Activated B cell treated with CpG ODN at 0.5 μM for 24 hours (primary cell): ENCODE data around the gene FBXO38. TPM values are rescaled to one million over a fixed set of nuclear protein-coding genes. Genes with fewer than 3 reads are reported as not detected.

Source experiments
- ATAC-seq: fragments of 200-7000 bp; cut with Tn5 transposase; one replicate; pipeline ENCODE4 v1.10.0; 2021; ENCODE audit warnings: low read depth, mild to moderate bottlenecking, moderate library complexity
- CTCF ChIA-PET: fragments of 350-600 bp; sonication (Branson Sonifier 250); formaldehyde crosslinking; loops from one replicate; lab custom pipeline; 2021; ENCODE audit warnings: antibody characterized with exemption; lab: Charles Lee
- POLR2A ChIA-PET: fragments of 350-600 bp; sonication (Branson Sonifier 250); formaldehyde crosslinking; loops from one replicate; lab custom pipeline; 2021; ENCODE audit warnings: antibody characterized with exemption; lab: Charles Lee
- DNase-seq: peaks from one replicate; pipeline ENCODE4 v3.0.0; 2022
- H3K27ac Mint-ChIP-seq: one replicate; pipeline ENCODE4 v1.8.0; 2020; ENCODE audit warnings: mixed read lengths
- H3K27me3 Mint-ChIP-seq: one replicate; pipeline ENCODE4 v1.8.0; 2021; ENCODE audit warnings: mixed read lengths
- H3K36me3 Mint-ChIP-seq: one replicate; pipeline ENCODE4 v1.8.0; 2021; ENCODE audit warnings: low read depth, mixed read lengths
- H3K4me1 Mint-ChIP-seq: one replicate; pipeline ENCODE4 v1.8.0; 2021; ENCODE audit warnings: mixed read lengths
- H3K4me3 Mint-ChIP-seq: one replicate; pipeline ENCODE4 v1.8.0; 2020; ENCODE audit warnings: mild to moderate bottlenecking, mixed read lengths
- H3K9me3 Mint-ChIP-seq: one replicate; pipeline ENCODE4 v1.8.0; 2020; ENCODE audit warnings: mixed read lengths
- CTCF ChIP-seq: fragments of 200-600 bp; IDR thresholded peaks from one replicate; pipeline ENCODE4 v1.8.0; 2022; ENCODE audit warnings: antibody characterized with exemption, mild to moderate bottlenecking
- intact Hi-C: fragments of 100-400 bp; cut with micrococcal nuclease; formaldehyde crosslinking; loops from one replicate; pipeline ENCODE4 v1.15.1; 2024
- total RNA-seq: library from RNA; stranded (reverse); gene quantifications from 2 replicates; pipeline ENCODE4 v1.2.3, GENCODE V29; 2022

FBXO38 gene
- total RNA-seq, 1 donor from 2014 or later = 81.9 TPM

- Mint-ChIP-seq H3K4me1 (no peaks in the 10 kb centered on the region), H3K36me3 (no peaks in the 10 kb centered on the region), H3K9me3 (no peaks in the 10 kb centered on the region), H3K27me3 (peaks cover 13% of the 10 kb centered on the region), H3K27ac (no peak overlapping the region), H3K4me3 (no peak overlapping the region)
- no peak for ATAC-seq
- TF ChIP-seq CTCF = no peak
- ChIA-PET CTCF (no interaction called here), POLR2A (no interaction called here)
- intact Hi-C loops = no loop called here
- DNase-seq = no peak
Observed at GRCh38 chr5:148488757-148489156, 105.0 kb downstream of the FBXO38 start.

- ATAC-seq (no peak), DNase-seq (no peak)
- POLR2A ChIA-PET = no interaction called here
- Mint-ChIP-seq H3K4me3 (no peak overlapping the region), H3K9me3 (no peaks in the 10 kb centered on the region), H3K27me3 (peaks cover 15% of the 10 kb centered on the region), H3K27ac (no peak overlapping the region), H3K36me3 (no peaks in the 10 kb centered on the region), H3K4me1 (no peaks in the 10 kb centered on the region)
- no peak for TF ChIP-seq CTCF
- CTCF ChIA-PET = interaction anchor here (0.6 kb wide), 1 partner anchor 198 kb away, joined by 3 read pairs; no protein-coding TSS in a partner anchor
- intact Hi-C loops = no loop called here
Observed at GRCh38 chr5:148491015-148491792, 107.4 kb downstream of the FBXO38 start.

GRCh38 chr5:148491793-148492184 lies 108.0 kb downstream of the FBXO38 start:
- Mint-ChIP-seq H3K9me3 (no peaks in the 10 kb centered on the region), H3K27ac (no peak overlapping the region), H3K27me3 (peaks cover 12% of the 10 kb centered on the region), H3K4me3 (no peak overlapping the region), H3K4me1 (no peaks in the 10 kb centered on the region), H3K36me3 (no peaks in the 10 kb centered on the region)
- intact Hi-C loops = no loop called here
- POLR2A ChIA-PET = no interaction called here
- no peak for TF ChIP-seq CTCF
- no peak for DNase-seq
- no peak for ATAC-seq
- CTCF ChIA-PET = no interaction called here

GRCh38 chr5:148492351-148492750 lies 108.6 kb downstream of the FBXO38 start:
- Mint-ChIP-seq H3K4me3 (no peak overlapping the region), H3K36me3 (no peaks in the 10 kb centered on the region), H3K4me1 (no peaks in the 10 kb centered on the region), H3K9me3 (no peaks in the 10 kb centered on the region), H3K27ac (no peak overlapping the region), H3K27me3 (peaks cover 11% of the 10 kb centered on the region)
- TF ChIP-seq CTCF = no peak
- ChIA-PET POLR2A (no interaction called here), CTCF (no interaction called here)
- ATAC-seq = no peak
- intact Hi-C loops = no loop called here
- DNase-seq = no peak

Other genes starting within 250 kb of the FBXO38 start
- not detected in 2 replicates for gene SPINK14, start 215.4 kb upstream of the FBXO38 start, total RNA-seq
- not detected in 2 replicates for gene SPINK6, start 180.9 kb upstream of the FBXO38 start, total RNA-seq
- gene MARCOL, start 145.4 kb upstream of the FBXO38 start, total RNA-seq = not detected in 2 replicates
- gene SPINK13, start 115.2 kb upstream of the FBXO38 start, total RNA-seq = not detected in 2 replicates
- not detected in 2 replicates for gene SPINK7, start 71.5 kb upstream of the FBXO38 start, total RNA-seq
- not detected in 2 replicates for gene SPINK9, start 48.4 kb upstream of the FBXO38 start, total RNA-seq